Natural killer cell treated with Interleukin-12 subunit alpha and Interleukin-12 subunit beta and Interleukin-15 and Interleukin-18, amount 100 ng/mL, for 72 hours (primary cell): ENCODE data around the gene ITPKB. TPM values are rescaled to one million over a fixed set of nuclear protein-coding genes. Genes with fewer than 3 reads are reported as not detected.

Experiments used
- ATAC-seq, 2 donors: fragments of 150-1000 bp; cut with Tn5 transposase in 1 of 2; sonication (Bioruptor Pico), chemical (Tn5 transposase) in 1 of 2; 2 replicates each; pipeline ENCODE4 v1.10.0; 2021
- DNase-seq: peaks from one replicate; pipeline ENCODE4 v3.0.0; 2022; ENCODE audit warnings: low spot score
- H3K27ac Mint-ChIP-seq, 2 donors: 1 replicate in 1 of 2; 2 replicates in 1 of 2; pipeline ENCODE4 v1.8.0; 2022; ENCODE audit warnings: mixed read lengths in 2 of 2, mild to moderate bottlenecking in 1 of 2, moderate library complexity in 1 of 2
- H3K27me3 Mint-ChIP-seq, 2 donors: 1 replicate in 1 of 2; 2 replicates in 1 of 2; pipeline ENCODE4 v1.8.0; 2022; ENCODE audit warnings: mixed read lengths in 2 of 2
- H3K36me3 Mint-ChIP-seq: one replicate; pipeline ENCODE4 v1.8.0; 2022; ENCODE audit warnings: mixed read lengths
- H3K4me1 Mint-ChIP-seq, 2 donors: 1 replicate in 1 of 2; 2 replicates in 1 of 2; pipeline ENCODE4 v1.8.0; 2022; ENCODE audit warnings: low read depth in 2 of 2, mixed read lengths in 2 of 2, mild to moderate bottlenecking in 1 of 2
- H3K4me3 Mint-ChIP-seq: one replicate; pipeline ENCODE4 v1.8.0; 2022; ENCODE audit warnings: mixed read lengths
- H3K9me3 Mint-ChIP-seq: 2 replicates; pipeline ENCODE4 v1.8.0; 2022; ENCODE audit warnings: mixed read lengths
- total RNA-seq, 2 donors: library from RNA; stranded (reverse); gene quantifications; one replicate each; pipeline ENCODE4 v1.2.3, GENCODE V29; 2022

The ITPKB gene
- total RNA-seq, 2 donors from 2014 or later = 27.2 to 35.2 TPM

- peak overlapping the region; percentile 80 to 84 for H3K27ac Mint-ChIP-seq
- no peaks in the 10 kb centered on the region for H3K27me3 Mint-ChIP-seq
- ATAC-seq (no peak), DNase-seq (no peak)
- peak overlapping the region; percentile 86 for H3K4me3 Mint-ChIP-seq
- H3K4me1 Mint-ChIP-seq = peaks cover 49 to 50% of the 10 kb centered on the region in 2 donors
- peaks cover 4% of the 10 kb centered on the region for H3K36me3 Mint-ChIP-seq
- no peaks in the 10 kb centered on the region for H3K9me3 Mint-ChIP-seq
These were observed 36.6 kb downstream of the ITPKB start for GRCh38 chr1:226702318-226702956.

GRCh38 chr1:226700861-226701260 is 38.2 kb downstream of the ITPKB start:
- no peaks in the 10 kb centered on the region for H3K9me3 Mint-ChIP-seq
- peak overlapping the region; percentile 39 for H3K4me3 Mint-ChIP-seq
- ATAC-seq = peak; percentile 11 to 22
- H3K36me3 Mint-ChIP-seq = peaks cover 2% of the 10 kb centered on the region
- H3K4me1 Mint-ChIP-seq = peaks cover 57% of the 10 kb centered on the region in 2 donors
- DNase-seq = no peak
- no peaks in the 10 kb centered on the region for H3K27me3 Mint-ChIP-seq
- H3K27ac Mint-ChIP-seq = peak overlapping the region; percentile 48 to 84

GRCh38 chr1:226699166-226699565 is 39.9 kb downstream of the ITPKB start:
- no peaks in the 10 kb centered on the region for H3K27me3 Mint-ChIP-seq

GRCh38 chr1:226698659-226699058 is 40.4 kb downstream of the ITPKB start:
- peaks cover 51 to 59% of the 10 kb centered on the region in 2 donors for H3K4me1 Mint-ChIP-seq
- H3K36me3 Mint-ChIP-seq = no peaks in the 10 kb centered on the region
- DNase-seq (no peak), ATAC-seq (no peak)
- peak overlapping the region; percentile 36 to 79 for H3K27ac Mint-ChIP-seq
- H3K4me3 Mint-ChIP-seq = no peak overlapping the region
- no peaks in the 10 kb centered on the region for H3K9me3 Mint-ChIP-seq
- no peaks in the 10 kb centered on the region for H3K27me3 Mint-ChIP-seq

More at GRCh38 chr1:226699166-226699565, 39.9 kb downstream of the ITPKB start:
- Mint-ChIP-seq H3K4me1 (peaks cover 52 to 56% of the 10 kb centered on the region in 2 donors), H3K9me3 (no peaks in the 10 kb centered on the region), H3K27ac (peak overlapping the region; percentile 36 to 79), H3K36me3 (no peaks in the 10 kb centered on the region), H3K4me3 (no peak overlapping the region)
- ATAC-seq (no peak), DNase-seq (no peak)

- Mint-ChIP-seq H3K9me3 (no peaks in the 10 kb centered on the region), H3K4me1 (peaks cover 55 to 62% of the 10 kb centered on the region in 2 donors), H3K36me3 (no peaks in the 10 kb centered on the region), H3K27ac (peak overlapping the region; percentile 36 to 79), H3K27me3 (no peaks in the 10 kb centered on the region), H3K4me3 (no peak overlapping the region)
- ATAC-seq = no peak
- no peak for DNase-seq
These were observed 41.0 kb downstream of the ITPKB start for GRCh38 chr1:226697929-226698544.

GRCh38 chr1:226697151-226697928 is 41.7 kb downstream of the ITPKB start:
- no peaks in the 10 kb centered on the region for H3K9me3 Mint-ChIP-seq
- no peaks in the 10 kb centered on the region for H3K27me3 Mint-ChIP-seq
- no peak overlapping the region for H3K4me3 Mint-ChIP-seq
- H3K27ac Mint-ChIP-seq = peak overlapping the region; percentile 36 to 79
- H3K36me3 Mint-ChIP-seq = no peaks in the 10 kb centered on the region
- peaks cover 55 to 62% of the 10 kb centered on the region in 2 donors for H3K4me1 Mint-ChIP-seq
- no peak for DNase-seq
- no peak for ATAC-seq

GRCh38 chr1:226696547-226696946 is 42.5 kb downstream of the ITPKB start:
- no peak overlapping the region for H3K4me3 Mint-ChIP-seq
- H3K9me3 Mint-ChIP-seq = no peaks in the 10 kb centered on the region
- peak overlapping the region; percentile 36 to 79 for H3K27ac Mint-ChIP-seq
- H3K36me3 Mint-ChIP-seq = no peaks in the 10 kb centered on the region
- no peaks in the 10 kb centered on the region for H3K27me3 Mint-ChIP-seq
- H3K4me1 Mint-ChIP-seq = peaks cover 55 to 60% of the 10 kb centered on the region in 2 donors
- DNase-seq = no peak
- ATAC-seq = no peak

- Mint-ChIP-seq H3K27ac (peak overlapping the region; percentile 50 to 79), H3K4me3 (no peak overlapping the region), H3K9me3 (no peaks in the 10 kb centered on the region)
These were observed 43.7 kb downstream of the ITPKB start for GRCh38 chr1:226695335-226695900.

GRCh38 chr1:226692823-226693222 is 46.3 kb downstream of the ITPKB start:
- no peaks in the 10 kb centered on the region for H3K36me3 Mint-ChIP-seq
- DNase-seq = no peak
- no peak for ATAC-seq
- H3K4me3 Mint-ChIP-seq = no peak overlapping the region
- H3K27ac Mint-ChIP-seq = peak overlapping the region; percentile 77 to 87
- peaks cover 68% of the 10 kb centered on the region in 2 donors for H3K4me1 Mint-ChIP-seq
- H3K9me3 Mint-ChIP-seq = no peaks in the 10 kb centered on the region
- H3K27me3 Mint-ChIP-seq = no peaks in the 10 kb centered on the region

More at GRCh38 chr1:226695335-226695900, 43.7 kb downstream of the ITPKB start:
- Mint-ChIP-seq H3K4me1 (peaks cover 59 to 63% of the 10 kb centered on the region in 2 donors), H3K27me3 (no peaks in the 10 kb centered on the region), H3K36me3 (no peaks in the 10 kb centered on the region)
- DNase-seq = no peak
- no peak for ATAC-seq

GRCh38 chr1:226692051-226692792 is 46.9 kb downstream of the ITPKB start:
- no peak for ATAC-seq
- no peaks in the 10 kb centered on the region for H3K9me3 Mint-ChIP-seq
- peak overlapping the region; percentile 77 to 87 for H3K27ac Mint-ChIP-seq
- H3K4me3 Mint-ChIP-seq = no peak overlapping the region
- no peaks in the 10 kb centered on the region for H3K36me3 Mint-ChIP-seq
- H3K27me3 Mint-ChIP-seq = no peaks in the 10 kb centered on the region
- H3K4me1 Mint-ChIP-seq = peaks cover 69 to 72% of the 10 kb centered on the region in 2 donors
- no peak for DNase-seq

- Mint-ChIP-seq H3K27ac (peak overlapping the region; percentile 77 to 87), H3K4me3 (peak overlapping the region; percentile 76), H3K9me3 (no peaks in the 10 kb centered on the region), H3K27me3 (no peaks in the 10 kb centered on the region), H3K36me3 (no peaks in the 10 kb centered on the region), H3K4me1 (peaks cover 69 to 74% of the 10 kb centered on the region in 2 donors)
- ATAC-seq (peak; percentile 80 to 83), DNase-seq (no peak)
These were observed 47.8 kb downstream of the ITPKB start for GRCh38 chr1:226691247-226691646.

GRCh38 chr1:226690460-226690982 is 48.6 kb downstream of the ITPKB start:
- no peak for DNase-seq
- peaks cover 66 to 74% of the 10 kb centered on the region in 2 donors for H3K4me1 Mint-ChIP-seq
- no peaks in the 10 kb centered on the region for H3K27me3 Mint-ChIP-seq
- peak overlapping the region; percentile 77 to 87 for H3K27ac Mint-ChIP-seq
- peak overlapping the region; percentile 76 for H3K4me3 Mint-ChIP-seq
- H3K36me3 Mint-ChIP-seq = no peaks in the 10 kb centered on the region
- no peaks in the 10 kb centered on the region for H3K9me3 Mint-ChIP-seq
- no peak for ATAC-seq

GRCh38 chr1:226688808-226689207 is 50.3 kb downstream of the ITPKB start:
- H3K27ac Mint-ChIP-seq = peak overlapping the region; percentile 77 to 87
- H3K4me1 Mint-ChIP-seq = peaks cover 76 to 85% of the 10 kb centered on the region in 2 donors
- ATAC-seq = no peak
- no peak for DNase-seq
- H3K9me3 Mint-ChIP-seq = no peaks in the 10 kb centered on the region
- H3K27me3 Mint-ChIP-seq = no peaks in the 10 kb centered on the region
- no peaks in the 10 kb centered on the region for H3K36me3 Mint-ChIP-seq
- peak overlapping the region; percentile 6 for H3K4me3 Mint-ChIP-seq
